ENCODE results near the gene PGF. TPM values are rescaled to one million over a fixed set of nuclear protein-coding genes. Genes with fewer than 3 reads are reported as not detected.

PGF gene
- polyA plus RNA-seq, 3 donors = 0.03 TPM; not detected in 2

DNA sequence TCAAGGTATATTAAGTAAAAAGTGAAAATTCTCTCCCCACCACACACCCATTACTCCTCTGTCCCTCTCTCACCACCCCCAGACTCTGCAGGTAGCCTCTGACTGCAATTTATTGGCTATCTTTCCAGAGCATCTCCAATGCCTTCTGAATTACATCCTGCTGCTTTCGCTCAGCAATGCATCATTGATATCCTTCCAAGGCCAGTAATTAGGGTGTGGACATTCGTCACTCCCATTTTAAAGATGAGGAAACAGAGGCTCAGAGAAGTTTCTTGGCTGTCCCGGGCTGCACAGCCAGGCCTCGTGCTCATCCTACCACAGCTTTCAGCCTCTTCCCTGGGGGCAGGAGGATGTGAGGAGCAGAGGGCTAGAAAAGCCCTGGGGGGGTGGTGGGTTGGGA lies 23.6 kb upstream of the PGF start:
- Mint-ChIP-seq H3K4me3 (no peak overlapping the region), H3K36me3 (no peaks in the 10 kb centered on the region), H3K27ac (no peak overlapping the region), H3K9me3 (peaks cover 0 to 2% (median 0%) of the 10 kb centered on the region in 7 donors), H3K4me1 (no peaks in the 10 kb centered on the region), H3K27me3 (ENCODE audit: low read depth in 3 of 3) (peaks cover 1 to 10% (median 2%) of the 10 kb centered on the region in 3 donors)
- H3K9me3 ChIP-seq (replicated peaks in 1 of 2; ENCODE audit: control insufficient read depth in 1 of 2, insufficient read depth in 1 of 2, low read length in 2 of 2) = no peaks in the 10 kb centered on the region
- H3K36me3 ChIP-seq (replicated peaks in 1 of 2; ENCODE audit: control insufficient read depth in 1 of 2, insufficient read depth in 2 of 2, low read length in 2 of 2) = no peaks in the 10 kb centered on the region
- H4K20me1 ChIP-seq (ENCODE audit: insufficient read depth, low read length) = no peaks in the 10 kb centered on the region
- no peaks in the 10 kb centered on the region for H3K27me3 ChIP-seq (ENCODE audit: control insufficient read depth in 2 of 2, insufficient read depth in 2 of 2, low read length in 2 of 2)
- H3K4me1 ChIP-seq (ENCODE audit: control insufficient read depth in 1 of 2, insufficient read depth in 2 of 2, low read length in 2 of 2) = no peaks in the 10 kb centered on the region
- no peak overlapping the region for H3K4me2 ChIP-seq (replicated peaks; ENCODE audit: extremely low read depth, low read length, poor library complexity, severe bottlenecking)
- 80% methylated on average over 1 of the region's 4 CpGs for WGBS (ENCODE audit: insufficient coverage)
- no peak for DNase-seq
- no peak overlapping the region for H3K4me3 ChIP-seq (replicated peaks in 1 of 3; ENCODE audit: low read depth in 2 of 3, low read length in 3 of 3)
- intact Hi-C loops (cut with micrococcal nuclease) = no loop called here
- H3K27ac ChIP-seq (ENCODE audit: low read depth in 1 of 2, low read length in 2 of 2) = no peak overlapping the region
- TF ChIP-seq, protein P1, sequence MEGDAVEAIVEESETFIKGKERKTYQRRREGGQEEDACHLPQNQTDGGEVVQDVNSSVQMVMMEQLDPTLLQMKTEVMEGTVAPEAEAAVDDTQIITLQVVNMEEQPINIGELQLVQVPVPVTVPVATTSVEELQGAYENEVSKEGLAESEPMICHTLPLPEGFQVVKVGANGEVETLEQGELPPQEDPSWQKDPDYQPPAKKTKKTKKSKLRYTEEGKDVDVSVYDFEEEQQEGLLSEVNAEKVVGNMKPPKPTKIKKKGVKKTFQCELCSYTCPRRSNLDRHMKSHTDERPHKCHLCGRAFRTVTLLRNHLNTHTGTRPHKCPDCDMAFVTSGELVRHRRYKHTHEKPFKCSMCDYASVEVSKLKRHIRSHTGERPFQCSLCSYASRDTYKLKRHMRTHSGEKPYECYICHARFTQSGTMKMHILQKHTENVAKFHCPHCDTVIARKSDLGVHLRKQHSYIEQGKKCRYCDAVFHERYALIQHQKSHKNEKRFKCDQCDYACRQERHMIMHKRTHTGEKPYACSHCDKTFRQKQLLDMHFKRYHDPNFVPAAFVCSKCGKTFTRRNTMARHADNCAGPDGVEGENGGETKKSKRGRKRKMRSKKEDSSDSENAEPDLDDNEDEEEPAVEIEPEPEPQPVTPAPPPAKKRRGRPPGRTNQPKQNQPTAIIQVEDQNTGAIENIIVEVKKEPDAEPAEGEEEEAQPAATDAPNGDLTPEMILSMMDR (IDR thresholded peaks at IDR 0.05) = no peak
- no peak overlapping the region for H3K9ac ChIP-seq (ENCODE audit: insufficient read depth, low read length, poor library complexity, severe bottlenecking)
- no peaks in the 10 kb centered on the region for H3K79me2 ChIP-seq (ENCODE audit: insufficient read depth, low read length)
- H2AFZ ChIP-seq (ENCODE audit: insufficient read depth, low read depth, low read length, poor library complexity, severe bottlenecking) = no peak overlapping the region

GRCh38 chr14:74978416-74978947 lies 23.1 kb upstream of the PGF start:
- whole genome bisulfite sequencing (ENCODE audit: insufficient coverage) = 100% methylated on average over 6 of the region's 11 CpGs

More at GRCh38 chr14:74978416-74978947, 23.1 kb upstream of the PGF start:
- peaks cover 0 to 2% (median 0%) of the 10 kb centered on the region in 7 donors for H3K9me3 Mint-ChIP-seq
- Histone ChIP-seq H3K79me2 (ENCODE audit: insufficient read depth, low read length) (no peaks in the 10 kb centered on the region), H3K9me3 (replicated peaks in 1 of 2; ENCODE audit: control insufficient read depth in 1 of 2, insufficient read depth in 1 of 2, low read length in 2 of 2) (no peaks in the 10 kb centered on the region), H2AFZ (ENCODE audit: insufficient read depth, low read depth, low read length, poor library complexity, severe bottlenecking) (no peak overlapping the region), H4K20me1 (ENCODE audit: insufficient read depth, low read length) (no peaks in the 10 kb centered on the region), H3K4me2 (replicated peaks; ENCODE audit: extremely low read depth, low read length, poor library complexity, severe bottlenecking) (no peak overlapping the region), H3K27ac (ENCODE audit: low read depth in 1 of 2, low read length in 2 of 2) (no peak overlapping the region), H3K4me1 (ENCODE audit: control insufficient read depth in 1 of 2, insufficient read depth in 2 of 2, low read length in 2 of 2) (peaks cover 0 to 2% of the 10 kb centered on the region in 2 donors), H3K9ac (ENCODE audit: insufficient read depth, low read length, poor library complexity, severe bottlenecking) (no peak overlapping the region), H3K4me3 (replicated peaks in 1 of 3; ENCODE audit: low read depth in 2 of 3, low read length in 3 of 3) (no peak overlapping the region), H3K36me3 (replicated peaks in 1 of 2; ENCODE audit: control insufficient read depth in 1 of 2, insufficient read depth in 2 of 2, low read length in 2 of 2) (no peaks in the 10 kb centered on the region), H3K27me3 (ENCODE audit: control insufficient read depth in 2 of 2, insufficient read depth in 2 of 2, low read length in 2 of 2) (no peaks in the 10 kb centered on the region)
- TF ChIP-seq, protein P1 (IDR thresholded peaks at IDR 0.05) = no peak
- no peak overlapping the region for H3K27ac Mint-ChIP-seq
- intact Hi-C loops (cut with micrococcal nuclease) = no loop called here
- DNase-seq = no peak
- H3K27me3 Mint-ChIP-seq (ENCODE audit: low read depth in 3 of 3) = peaks cover 1 to 10% (median 2%) of the 10 kb centered on the region in 3 donors
- no peak overlapping the region for H3K4me3 Mint-ChIP-seq
- H3K4me1 Mint-ChIP-seq = no peaks in the 10 kb centered on the region
- no peaks in the 10 kb centered on the region for H3K36me3 Mint-ChIP-seq
